ENCODE data around the gene CPNE7.

CPNE7 gene

GRCh38 chr16:89612415-89613166, 37.0 kb downstream of the CPNE7 start:
- Histone ChIP-seq H3K4me1 (ENCODE audit: control insufficient read depth, insufficient read depth, low read length) (peaks cover 4% of the 10 kb centered on the region; the same call in 1 of the 2 replicates), H3K9me3 (ENCODE audit: control insufficient read depth, insufficient read depth, low read depth, low read length) (no peaks in the 10 kb centered on the region), H3K36me3 (ENCODE audit: control insufficient read depth in 2 of 2, insufficient read depth in 1 of 2, low read length in 2 of 2) (no peaks in the 10 kb centered on the region), H3K27ac (ENCODE audit: extremely low read depth, low read depth, low read length) (no peak overlapping the region), H3K4me3 (ENCODE audit: low read depth, low read length) (no peak overlapping the region)
- CTCF ChIA-PET: no interaction called here
- POLR2A ChIA-PET: no interaction called here
- peak; percentile 96 for TF ChIP-seq ZNF146 (tag by site-specific recombination; IDR thresholded peaks at IDR 0.05)
- TF ChIP-seq ZNF174 (tag by site-specific recombination; IDR thresholded peaks at IDR 0.05): no peak
- TF ChIP-seq ZNF580 (tag by site-specific recombination; IDR thresholded peaks at IDR 0.05): 0 out of 2 replicates have a peak, but pooled peaks have one; percentile 31

DNA sequence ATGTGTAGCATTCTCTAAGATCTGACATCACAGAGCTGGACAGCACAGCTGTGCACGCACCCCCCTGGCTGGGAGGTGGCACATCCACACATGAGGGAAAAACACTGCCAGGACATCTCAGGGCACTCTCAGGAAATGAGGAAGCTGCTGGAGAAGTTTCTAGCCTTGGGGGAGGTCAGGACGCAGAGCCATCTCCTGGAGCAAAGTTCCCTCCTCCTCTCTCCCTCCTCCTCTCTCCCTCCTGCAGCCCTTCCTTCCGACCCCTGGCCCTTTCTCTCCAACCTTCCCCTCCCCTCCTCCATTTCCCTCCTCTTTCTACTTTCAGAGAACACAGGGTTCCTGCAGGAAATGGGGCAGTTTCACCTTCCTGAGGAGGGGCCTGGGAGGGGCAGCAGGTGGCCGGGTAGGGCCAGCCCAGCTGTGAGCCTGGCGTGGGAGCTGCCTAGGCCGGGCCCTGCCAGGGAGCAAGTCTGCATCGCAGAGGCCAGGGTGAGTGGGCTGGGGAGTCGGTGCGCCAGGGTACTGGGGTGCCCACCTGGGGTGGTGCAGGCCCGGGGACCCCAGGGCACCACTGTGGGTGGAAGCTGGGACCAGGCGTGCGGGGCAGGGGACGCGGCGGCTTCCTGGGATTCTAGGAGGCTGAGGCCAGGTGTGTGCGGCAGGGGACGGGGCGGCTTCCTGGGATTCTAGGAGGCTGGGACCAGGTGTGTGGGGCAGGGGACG, 37.8 kb downstream of the CPNE7 start, which contains the start of gene DPEP1:
TSS of gene DPEP1 (plus strand) at position 412 of the 723 bp plus-strand sequence. CDS start 16,769 bp downstream, outside the sequence.
- POLR2A ChIA-PET: interaction anchor here (1.5 kb wide), 1 partner anchor 22 kb away, joined by 4 read pairs; no protein-coding TSS in a partner anchor
- Histone ChIP-seq H3K9me3 (ENCODE audit: control insufficient read depth, insufficient read depth, low read depth, low read length) (no peaks in the 10 kb centered on the region), H3K4me3 (ENCODE audit: low read depth, low read length) (no peak within 1 kb of the TSS), H3K27ac (ENCODE audit: extremely low read depth, low read depth, low read length) (no peak within 1 kb of the TSS), H3K4me1 (ENCODE audit: control insufficient read depth, insufficient read depth, low read length) (peaks cover 3% of the 10 kb centered on the region; the same call in 1 of the 2 replicates), H3K36me3 (ENCODE audit: control insufficient read depth in 2 of 2, insufficient read depth in 1 of 2, low read length in 2 of 2) (no peaks in the 10 kb centered on the region)
- CTCF ChIA-PET: interaction anchor here (2.0 kb wide), 1 partner anchor 15 kb away, joined by 5 read pairs; no protein-coding TSS in a partner anchor
- TF ChIP-seq PRDM10 (tag by site-specific recombination; IDR thresholded peaks at IDR 0.05): peak; percentile 31; the same call in 1 of the 2 replicates
- no peak for TF ChIP-seq ZNF548 (tag by site-specific recombination; IDR thresholded peaks at IDR 0.05)
- no peak for TF ChIP-seq PATZ1 (tag by site-specific recombination; IDR thresholded peaks at IDR 0.05)
- TF ChIP-seq ZNF354C (tag by site-specific recombination; IDR thresholded peaks at IDR 0.05; ENCODE audit: borderline replicate concordance, low read depth): no peak
- no peak for TF ChIP-seq ZNF350 (tag by site-specific recombination; IDR thresholded peaks at IDR 0.05)
- TF ChIP-seq EGR2 (tag by site-specific recombination; IDR thresholded peaks at IDR 0.05; ENCODE audit: low read depth): no peak
- TF ChIP-seq OSR2 (tag by site-specific recombination; IDR thresholded peaks at IDR 0.05): no peak
- no peak for TF ChIP-seq ZNF654 (tag by site-specific recombination; IDR thresholded peaks at IDR 0.05; ENCODE audit: low read depth)
- TF ChIP-seq ZNF174 (tag by site-specific recombination; IDR thresholded peaks at IDR 0.05): no peak
- TF ChIP-seq, protein P1, sequence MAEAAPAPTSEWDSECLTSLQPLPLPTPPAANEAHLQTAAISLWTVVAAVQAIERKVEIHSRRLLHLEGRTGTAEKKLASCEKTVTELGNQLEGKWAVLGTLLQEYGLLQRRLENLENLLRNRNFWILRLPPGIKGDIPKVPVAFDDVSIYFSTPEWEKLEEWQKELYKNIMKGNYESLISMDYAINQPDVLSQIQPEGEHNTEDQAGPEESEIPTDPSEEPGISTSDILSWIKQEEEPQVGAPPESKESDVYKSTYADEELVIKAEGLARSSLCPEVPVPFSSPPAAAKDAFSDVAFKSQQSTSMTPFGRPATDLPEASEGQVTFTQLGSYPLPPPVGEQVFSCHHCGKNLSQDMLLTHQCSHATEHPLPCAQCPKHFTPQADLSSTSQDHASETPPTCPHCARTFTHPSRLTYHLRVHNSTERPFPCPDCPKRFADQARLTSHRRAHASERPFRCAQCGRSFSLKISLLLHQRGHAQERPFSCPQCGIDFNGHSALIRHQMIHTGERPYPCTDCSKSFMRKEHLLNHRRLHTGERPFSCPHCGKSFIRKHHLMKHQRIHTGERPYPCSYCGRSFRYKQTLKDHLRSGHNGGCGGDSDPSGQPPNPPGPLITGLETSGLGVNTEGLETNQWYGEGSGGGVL (tag by site-specific recombination; IDR thresholded peaks at IDR 0.05): peak; percentile 69; the same call in 1 of the 2 replicates
- TF ChIP-seq, protein P2, sequence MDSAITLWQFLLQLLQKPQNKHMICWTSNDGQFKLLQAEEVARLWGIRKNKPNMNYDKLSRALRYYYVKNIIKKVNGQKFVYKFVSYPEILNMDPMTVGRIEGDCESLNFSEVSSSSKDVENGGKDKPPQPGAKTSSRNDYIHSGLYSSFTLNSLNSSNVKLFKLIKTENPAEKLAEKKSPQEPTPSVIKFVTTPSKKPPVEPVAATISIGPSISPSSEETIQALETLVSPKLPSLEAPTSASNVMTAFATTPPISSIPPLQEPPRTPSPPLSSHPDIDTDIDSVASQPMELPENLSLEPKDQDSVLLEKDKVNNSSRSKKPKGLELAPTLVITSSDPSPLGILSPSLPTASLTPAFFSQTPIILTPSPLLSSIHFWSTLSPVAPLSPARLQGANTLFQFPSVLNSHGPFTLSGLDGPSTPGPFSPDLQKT (IDR thresholded peaks at IDR 0.05; ENCODE audit: borderline replicate concordance, low read depth, low read length): no peak
- no peak for TF ChIP-seq ZSCAN30 (tag by site-specific recombination; IDR thresholded peaks at IDR 0.05)
- TF ChIP-seq REPIN1 (tag by site-specific recombination; IDR thresholded peaks at IDR 0.05; ENCODE audit: low read depth): no peak
- TF ChIP-seq ZNF2 (tag by site-specific recombination; IDR thresholded peaks at IDR 0.05): no peak
- TF ChIP-seq BCL11A (tag by site-specific recombination; IDR thresholded peaks at IDR 0.05; ENCODE audit: low read depth): no peak

Data from HEK293 (cell line).